Activated T-cell treated with anti-CD3 and anti-CD28 coated beads for 48 hours (primary cell): ENCODE measurements around the gene TEX14.
"Not testable (repeated sequence)": the region's sequence is repeated elsewhere in the genome, so short reads cannot be mapped to it uniquely, and the experiment has no call there.

Experiments used
- DNase-seq: peaks from one replicate; pipeline ENCODE4 v3.0.0-alpha.2; 2020; ENCODE audit warnings: low read depth

TEX14 gene

DNA sequence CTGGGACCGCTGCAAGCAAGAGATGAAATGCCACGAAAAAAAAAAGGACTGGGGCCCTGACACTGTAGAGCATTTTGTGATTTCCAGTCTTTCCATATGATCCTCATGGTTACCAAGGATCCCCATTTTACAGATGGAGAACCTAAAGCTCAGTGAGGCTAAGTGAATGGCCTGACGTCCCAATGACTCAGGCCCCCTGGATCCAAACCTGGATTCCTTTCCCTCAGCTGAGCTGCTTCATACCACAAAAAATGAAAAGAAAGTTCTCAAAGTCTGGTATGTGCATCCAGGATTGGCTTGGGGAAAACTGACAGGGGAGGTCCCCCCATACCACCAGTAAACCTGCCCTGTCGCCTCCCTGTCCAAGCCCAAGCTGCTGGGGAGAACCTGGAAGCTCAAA lies 80.5 kb downstream of the TEX14 start:
- no peak for DNase-seq

DNA sequence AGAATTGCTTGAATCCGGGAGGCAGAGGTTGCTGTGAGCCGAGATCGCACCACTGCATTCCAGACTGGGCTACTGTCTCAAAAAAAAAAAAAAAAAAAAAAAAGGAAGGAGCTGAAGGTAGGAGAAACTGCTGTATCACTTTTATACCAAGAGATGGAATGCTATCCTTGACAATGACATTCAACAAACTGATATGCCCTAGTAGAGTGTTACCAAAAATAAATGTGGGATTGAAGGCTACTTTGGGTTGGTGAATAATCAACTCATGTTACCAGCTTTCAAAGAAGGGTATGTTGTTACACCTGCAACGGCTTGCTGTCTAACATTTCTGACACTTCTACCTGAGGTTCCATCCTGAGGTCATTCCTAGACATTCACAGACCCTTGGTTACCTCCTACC lies 84.9 kb downstream of the TEX14 start:
- DNase-seq: no peak

DNA sequence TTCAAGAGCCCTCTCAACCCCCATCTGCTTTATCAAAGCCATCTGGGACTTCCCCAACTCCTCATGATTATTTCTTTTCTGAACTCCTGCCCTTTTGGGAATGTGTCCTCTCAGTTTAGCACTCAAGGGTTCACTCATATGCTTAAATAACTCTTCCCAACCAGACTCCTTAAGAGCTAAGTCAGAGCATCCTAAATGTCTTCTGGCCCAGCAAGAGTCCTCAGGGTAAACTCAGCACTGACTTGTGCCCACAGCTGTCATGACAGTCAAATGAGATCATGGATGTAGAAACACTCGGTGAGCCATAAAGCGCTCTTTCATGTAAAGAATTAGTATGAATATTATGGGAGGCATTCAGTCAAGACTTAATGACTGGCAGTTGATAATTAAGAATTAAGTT lies 85.9 kb downstream of the TEX14 start:
- no peak for DNase-seq

DNA sequence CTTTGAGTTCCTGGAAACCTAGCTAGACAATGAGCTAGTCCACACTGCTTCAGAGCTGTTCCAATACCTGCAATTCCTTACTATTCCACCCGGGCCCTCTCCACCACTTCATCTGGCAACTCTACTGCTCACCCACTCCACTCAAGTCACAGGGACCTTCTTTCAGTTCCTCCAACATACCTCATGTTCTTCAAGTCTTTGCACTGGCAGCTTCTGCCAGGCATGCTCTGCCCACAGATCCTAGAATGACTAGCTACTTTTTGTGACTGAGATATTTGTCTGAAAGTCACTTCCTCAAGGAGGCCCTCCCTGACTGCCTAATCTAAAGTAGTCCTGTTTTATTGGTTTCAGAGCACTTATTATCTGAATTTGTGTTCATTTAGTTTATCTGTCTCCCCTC lies 86.4 kb downstream of the TEX14 start:
- no peak for DNase-seq

DNA sequence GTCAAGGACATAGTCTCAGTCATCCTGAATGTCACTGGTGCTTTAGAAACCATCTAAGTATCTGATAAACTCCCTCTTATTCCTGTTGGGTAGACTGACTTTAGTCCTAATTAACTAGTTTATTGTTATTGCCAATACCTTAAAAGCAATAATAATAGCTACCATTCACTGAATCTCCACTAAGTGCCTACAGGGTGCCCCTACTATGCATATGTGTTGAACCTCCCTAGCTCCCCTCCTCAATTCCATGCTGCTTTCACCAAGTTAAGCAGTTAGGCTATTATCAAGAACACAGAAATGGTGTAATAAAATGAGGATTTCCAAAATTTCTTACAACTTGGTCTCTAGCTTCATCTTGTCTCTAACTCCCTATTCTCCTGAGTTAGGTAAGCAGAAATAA lies 89.9 kb downstream of the TEX14 start:
- no peak for DNase-seq

DNA sequence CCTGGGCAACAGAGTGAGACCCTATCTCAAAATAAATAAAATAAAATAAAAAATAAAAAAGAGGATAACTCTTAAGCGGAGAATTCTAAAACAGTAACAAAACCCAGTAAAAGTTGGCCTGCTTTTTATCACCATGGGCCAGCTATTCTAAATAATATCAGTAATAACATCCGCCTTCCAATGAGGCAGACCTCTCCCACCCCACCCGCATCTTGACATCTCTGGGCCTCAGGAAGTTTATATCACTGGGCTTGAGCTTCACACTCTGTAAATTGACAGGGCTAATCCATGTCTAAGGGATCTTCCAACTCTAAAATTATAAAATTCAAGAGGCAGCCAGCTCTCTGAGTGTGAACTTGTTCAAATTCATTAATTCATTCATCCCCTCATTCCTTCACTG lies 94.5 kb downstream of the TEX14 start:
- no peak for DNase-seq

DNA sequence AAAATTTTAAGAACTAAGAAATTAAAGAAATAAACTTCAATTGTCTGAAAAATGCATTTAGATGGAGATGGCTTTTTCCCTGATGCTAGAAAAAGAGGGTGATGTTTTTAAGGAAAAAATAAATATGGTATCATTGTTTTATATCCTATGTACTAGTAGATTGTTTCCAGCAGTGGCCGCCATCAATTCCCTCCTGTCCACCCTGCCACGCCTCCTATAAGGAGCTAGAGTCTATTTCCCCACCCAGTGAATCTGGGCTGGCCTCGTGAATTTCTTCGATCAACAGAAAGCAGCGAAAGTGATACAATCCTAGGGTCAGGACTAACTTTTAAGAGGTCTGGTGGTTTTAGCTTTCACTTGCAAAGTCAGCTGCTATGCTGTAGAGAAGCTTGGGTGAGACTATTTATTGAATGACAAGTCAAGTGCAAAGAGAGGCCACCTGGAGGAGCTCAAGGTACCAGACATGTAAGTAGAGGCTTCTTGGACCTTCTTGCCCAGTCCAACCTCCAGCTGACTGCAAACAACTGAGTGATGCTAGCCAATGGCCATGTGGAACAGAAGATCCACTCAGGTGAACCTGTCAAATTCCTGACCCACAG lies 96.6 kb downstream of the TEX14 start:
- DNase-seq: no peak

DNA sequence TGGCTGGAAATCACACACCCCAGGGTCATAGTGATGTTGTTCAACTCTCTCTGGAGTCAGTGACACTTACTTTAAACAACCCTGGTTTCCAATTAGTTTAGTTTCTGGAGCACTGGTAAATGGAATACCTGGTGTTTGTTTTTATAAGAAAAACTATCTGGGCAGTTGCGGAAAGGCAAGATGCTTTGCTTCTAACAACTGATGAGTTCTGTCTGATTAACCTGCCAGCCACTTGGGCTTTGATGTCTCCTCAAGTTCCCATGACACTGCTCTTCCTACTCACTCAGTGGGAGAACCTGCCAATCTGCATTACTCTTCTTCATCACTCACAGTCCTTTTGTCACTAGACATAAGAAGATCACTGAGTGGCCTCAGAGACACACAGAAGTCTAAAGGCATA lies 98.7 kb downstream of the TEX14 start:
- no peak for DNase-seq

DNA sequence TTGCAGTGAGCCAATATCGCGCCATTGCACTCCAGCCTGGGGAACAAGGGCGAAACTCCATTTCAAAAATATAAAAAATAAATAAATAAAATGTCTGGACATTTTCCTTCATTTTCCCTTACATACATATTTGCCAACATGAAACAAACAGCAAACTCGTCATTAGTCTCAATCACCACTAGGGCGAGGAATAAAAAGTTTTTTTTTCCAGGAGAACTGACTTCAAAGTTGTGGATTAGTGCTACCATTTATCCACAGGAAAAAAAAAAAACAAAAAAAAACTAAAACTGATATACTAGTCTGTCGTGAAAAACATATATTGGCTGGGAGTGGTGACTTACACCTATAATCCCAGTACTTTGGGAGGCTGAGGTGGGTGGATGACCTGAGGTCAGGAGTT lies 100.4 kb downstream of the TEX14 start:
- DNase-seq: no peak

DNA sequence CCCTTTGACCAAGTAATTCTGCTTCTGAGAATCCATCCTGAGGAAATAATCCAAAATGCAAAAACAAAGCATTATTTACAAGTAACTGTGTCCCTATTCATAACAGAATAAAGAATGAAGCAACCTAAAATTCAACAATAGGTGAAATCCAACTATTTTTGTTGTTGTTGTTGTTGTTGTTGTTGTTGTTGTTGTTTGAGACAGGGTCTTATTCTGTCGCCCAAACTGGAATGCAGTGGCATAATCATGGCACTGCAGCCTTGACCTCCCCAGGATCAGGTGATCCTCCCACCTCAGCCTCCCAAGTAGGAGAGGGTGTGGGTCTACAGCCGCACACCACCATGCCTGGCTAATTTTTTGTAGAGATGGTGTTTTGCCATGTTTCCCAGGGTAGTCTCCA lies 101.5 kb downstream of the TEX14 start:
- DNase-seq: no peak

DNA sequence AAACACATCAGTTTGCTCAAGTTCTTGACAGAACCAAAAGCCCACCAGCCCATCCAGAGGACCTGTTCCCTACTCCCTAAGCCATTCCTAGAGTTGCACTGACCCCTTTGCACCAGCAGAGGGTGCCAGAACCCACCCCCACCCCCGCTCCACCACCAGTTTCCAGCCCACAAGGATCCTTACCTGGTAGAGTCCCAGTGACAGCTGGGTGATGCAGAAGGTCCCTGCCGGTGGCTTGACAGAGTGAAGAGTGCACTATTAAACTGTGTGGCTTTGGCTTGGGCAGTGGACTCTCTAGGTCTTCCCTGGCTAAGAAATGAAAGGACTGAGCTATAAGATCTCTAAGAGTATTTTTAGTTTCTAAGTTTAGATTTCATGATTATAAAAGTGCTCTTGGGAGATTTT lies 104.1 kb downstream of the TEX14 start:
- peak; percentile 43 for DNase-seq

DNA sequence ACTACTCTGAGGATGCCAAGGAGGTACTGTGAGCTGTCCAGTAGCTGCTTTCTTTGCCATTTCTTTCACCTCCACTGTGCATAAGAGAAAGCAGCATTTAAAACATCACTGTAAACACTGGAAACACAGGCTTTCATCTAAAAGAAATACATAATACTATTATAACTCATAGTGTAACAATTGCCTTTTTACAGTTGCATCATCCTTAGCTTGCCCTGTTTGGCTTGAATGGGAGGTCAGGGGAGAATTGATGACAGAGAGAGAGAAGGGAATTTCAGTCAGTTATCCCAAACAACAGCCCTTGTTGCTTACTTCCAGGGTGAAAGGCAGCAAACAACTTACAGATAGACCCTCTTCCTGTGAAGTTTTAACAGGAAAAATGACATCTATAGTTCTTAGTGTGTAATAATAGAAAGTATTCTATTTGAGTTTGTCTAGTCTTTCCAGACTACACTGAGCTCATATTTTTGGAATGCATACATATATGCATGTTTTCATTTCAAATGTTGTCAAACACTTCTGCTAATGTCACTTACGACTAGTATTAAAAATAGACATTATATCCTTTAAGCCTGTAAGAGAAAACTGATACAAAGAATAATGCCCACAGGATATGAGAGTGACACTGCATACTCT lies 105.7 kb downstream of the TEX14 start:
- no peak for DNase-seq

DNA sequence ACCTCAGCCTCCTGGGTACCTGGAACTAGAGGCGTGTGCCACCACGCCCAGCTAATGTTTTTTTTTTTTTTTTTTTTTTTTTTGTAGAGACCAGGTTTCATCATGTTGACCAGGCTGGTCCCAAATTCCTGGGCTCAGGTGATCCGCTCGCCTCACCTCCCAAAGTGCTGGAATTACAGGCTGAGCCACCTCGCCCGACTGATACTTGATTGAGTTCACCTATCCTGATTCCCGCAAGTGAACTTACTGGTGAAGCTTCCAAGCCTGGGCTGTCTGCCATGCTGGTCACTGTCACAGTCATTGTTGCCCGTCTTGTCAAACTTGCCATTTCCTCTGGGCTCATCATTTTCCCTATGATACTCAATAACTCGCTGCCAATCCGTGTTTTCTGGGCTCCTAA lies 106.3 kb downstream of the TEX14 start:
- DNase-seq: no peak

DNA sequence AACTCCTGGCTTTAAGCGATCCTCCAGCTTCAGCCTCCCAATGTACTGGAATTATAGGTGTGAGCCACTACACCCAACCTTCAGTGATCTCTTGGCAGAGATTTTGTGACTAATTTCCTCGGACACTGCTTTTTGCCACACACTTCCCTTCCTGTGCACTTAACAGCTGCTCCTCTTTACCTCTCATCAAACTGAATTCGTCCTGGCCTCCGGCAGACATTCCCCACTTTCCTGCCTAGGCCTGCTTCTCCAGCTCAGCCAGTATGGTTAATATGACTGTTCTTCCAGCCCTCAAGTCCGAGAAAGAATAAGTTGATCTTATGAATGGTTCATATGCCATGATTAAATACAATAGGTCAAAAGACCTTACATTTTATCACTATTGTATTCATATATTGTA lies 108.4 kb downstream of the TEX14 start:
- no peak for DNase-seq

DNA sequence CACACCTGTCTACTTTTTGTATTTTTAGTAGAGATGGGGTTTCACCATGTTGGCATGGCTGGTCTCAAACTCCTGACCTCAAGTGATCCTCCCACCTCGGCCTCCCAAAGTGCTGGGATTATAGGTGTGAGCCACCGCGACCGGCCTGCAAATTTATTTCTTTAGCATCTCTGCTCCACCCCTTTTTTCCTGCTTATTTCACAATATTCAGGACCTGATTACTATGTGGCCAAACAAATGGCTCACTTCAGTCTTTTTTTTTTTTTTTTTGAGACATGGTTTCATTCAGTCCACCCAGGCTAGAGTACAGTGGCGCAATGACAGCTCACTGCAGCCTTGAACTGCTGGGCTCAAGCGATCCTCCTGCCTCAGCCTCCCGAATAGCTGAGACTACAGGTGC lies 109.1 kb downstream of the TEX14 start:
- DNase-seq: not testable (repeated sequence)

DNA sequence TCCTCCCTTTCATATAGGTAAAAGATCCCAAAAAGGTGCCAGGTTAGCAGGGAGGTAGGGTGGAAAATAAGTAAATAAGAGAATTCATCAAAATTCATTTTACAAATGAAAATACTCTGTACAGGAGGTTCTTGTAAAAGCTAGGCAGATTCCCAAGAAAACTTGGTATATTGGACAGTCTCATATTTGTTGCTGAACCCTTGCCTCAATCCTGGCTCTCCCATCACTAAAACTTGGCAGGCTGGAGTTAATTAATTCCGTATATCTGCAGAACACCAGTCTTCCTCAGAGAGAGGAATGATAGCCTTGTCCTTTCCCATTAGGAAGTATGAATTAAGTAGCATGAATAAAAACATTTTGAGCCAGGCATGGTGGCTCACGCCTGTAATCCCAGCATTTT lies 111.2 kb downstream of the TEX14 start:
- no peak for DNase-seq

DNA sequence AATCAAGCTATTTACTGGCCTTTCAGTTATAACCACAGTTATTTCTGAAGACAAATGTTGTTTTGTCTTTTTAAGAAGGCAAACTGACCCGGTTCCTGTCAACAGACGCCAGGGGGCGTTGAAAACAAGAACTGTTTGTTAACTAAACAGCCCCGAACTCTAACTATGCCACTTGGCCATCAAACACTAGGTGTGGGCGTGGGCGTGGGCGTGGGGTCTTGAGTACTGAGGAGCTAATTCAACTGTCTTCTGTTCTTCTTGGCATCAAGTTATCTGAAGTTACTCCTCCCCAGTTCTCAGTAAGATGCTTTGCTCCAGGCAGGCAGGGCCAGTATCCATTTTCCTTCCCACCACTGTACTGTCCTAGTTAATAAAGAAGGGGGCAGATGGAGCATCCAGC lies 114.1 kb downstream of the TEX14 start:
- DNase-seq: peak; percentile 7

DNA sequence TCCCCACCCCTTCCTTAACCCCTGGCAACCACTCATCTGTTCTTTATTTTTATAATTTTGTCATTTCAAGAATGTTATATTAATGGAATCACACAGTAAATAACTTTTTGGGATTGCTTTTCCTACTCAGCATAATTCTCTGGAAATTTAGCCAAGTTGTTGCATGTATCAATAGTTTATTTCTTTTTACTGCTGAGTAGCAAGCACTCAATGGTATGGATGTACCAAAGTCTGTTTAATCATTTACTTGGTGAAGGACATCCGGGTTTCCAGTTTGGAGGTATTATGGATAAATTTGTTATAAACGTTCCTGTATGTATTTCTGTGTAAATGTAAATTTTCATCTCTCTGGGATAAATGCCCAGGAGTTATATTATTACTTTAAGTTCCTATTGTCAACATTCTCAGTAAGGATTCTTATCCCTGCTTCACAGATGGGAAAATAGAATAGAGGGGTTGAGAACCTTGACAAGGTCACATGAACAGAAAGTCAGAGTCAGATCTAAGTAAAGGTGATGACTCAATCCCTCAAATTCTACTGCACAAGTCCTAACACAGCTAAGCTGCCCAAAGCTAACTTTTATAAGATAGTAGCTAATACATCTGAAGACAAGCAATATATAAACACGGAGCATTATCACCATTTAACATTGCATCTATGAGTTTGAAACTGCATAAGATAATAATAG lies 115.0 kb downstream of the TEX14 start:
- DNase-seq: no peak

DNA sequence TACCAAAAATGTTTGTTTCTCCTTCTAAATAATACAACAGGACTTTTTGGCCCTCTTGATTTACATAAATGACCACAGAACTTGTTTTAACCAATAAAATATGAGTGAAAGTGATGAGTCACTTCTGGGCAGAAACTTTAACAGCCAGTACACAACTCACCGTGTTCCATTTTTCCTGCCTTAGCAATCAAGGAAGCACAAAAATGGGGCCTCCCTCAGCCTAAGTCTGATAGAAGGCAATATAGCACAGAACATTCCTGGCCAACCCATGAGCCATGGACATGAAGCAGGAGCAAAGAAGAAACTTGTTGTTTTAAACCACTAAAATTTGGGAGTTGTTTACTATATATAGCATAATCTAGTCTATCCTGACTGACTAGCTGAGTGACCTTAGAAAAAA lies 116.3 kb downstream of the TEX14 start:
- no peak for DNase-seq

DNA sequence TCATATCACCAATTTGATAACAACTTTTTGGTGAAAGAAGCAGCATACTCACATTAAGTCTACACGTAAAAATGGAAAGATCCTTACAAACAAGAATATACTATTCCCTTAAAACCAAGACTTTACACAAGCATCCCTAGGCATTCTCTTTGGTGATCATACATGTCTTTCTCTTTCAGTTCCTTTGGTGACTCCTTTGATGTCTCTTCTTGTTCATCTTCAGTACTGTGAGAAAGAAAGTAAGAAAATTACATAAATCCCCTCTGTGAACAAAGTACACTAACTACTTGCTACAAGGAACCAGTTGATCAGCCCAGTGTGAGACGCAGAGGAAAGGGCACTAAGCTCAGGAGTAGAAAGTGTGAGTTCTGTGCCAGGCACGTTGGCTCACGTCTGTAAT lies 117.8 kb downstream of the TEX14 start:
- DNase-seq: no peak

DNA sequence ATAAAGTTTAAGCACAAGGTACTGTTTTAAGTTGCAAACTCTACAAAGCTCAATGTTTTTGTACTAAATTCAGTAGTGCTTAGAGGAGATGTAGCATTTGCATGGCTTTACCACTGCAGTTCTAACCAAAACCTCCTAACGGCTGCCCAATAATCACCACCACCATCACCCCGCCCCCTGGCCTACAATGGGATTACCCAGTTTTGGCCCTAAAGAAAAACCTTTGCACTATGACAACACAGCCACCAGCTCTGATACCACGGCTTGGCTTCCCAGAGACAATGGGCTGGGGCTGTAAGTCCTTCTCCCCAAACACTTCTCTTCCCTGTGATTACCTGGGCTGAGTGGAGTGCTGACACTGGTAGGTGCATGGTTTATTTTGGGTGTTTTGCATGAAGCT lies 119.0 kb downstream of the TEX14 start:
- no peak for DNase-seq

DNA sequence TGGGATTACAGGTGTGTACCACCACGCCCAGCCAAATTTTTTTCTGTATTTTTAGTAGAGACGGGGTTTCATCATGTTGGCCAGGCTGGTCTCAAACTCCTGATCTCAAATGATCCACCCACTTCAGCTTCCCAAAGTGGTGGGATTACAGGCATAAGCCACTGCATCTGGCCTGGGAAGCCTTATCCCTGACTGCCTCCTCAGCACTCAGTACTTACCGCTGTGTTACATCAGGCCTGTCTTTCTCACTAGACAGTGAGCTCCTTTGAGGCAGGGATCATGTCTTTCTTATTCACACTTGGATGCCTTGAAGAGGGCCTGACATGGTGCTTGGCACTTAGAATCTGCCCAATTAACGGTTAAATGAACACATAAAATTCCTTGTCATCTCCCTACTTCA lies 121.1 kb downstream of the TEX14 start:
- DNase-seq: no peak

DNA sequence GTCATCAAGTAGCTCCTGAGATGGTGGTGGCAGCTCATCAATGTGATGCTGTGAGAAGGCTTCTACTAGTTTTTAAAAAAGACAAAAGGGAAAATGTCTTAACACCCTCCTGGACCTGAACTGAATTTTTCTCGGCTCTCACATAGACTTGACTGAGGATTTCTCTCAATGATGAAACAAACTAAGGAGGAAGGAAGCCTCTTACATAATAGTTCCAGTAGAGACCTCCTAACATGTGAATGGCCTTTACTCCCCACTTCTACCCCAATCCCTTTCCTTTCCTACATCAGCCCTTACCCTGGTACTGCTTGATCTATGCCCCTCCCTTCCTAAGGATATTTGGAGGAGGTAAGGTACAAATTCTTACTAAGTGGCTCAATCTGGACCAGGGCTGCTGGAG lies 122.6 kb downstream of the TEX14 start:
- DNase-seq: no peak
